HUES6 (cell line): ENCODE data around the gene PRDM16.

Experiments
- H3K27ac ChIP-seq: 2 replicates; pipeline ENCODE4 v1.7.0; 2013; ENCODE audit warnings: low read depth, mild to moderate bottlenecking, low read length, inconsistent platforms
- H3K27me3 ChIP-seq: 2 replicates; pipeline ENCODE4 v1.6.1; 2013; ENCODE audit warnings: low read length; ENCODE audit not compliant: control insufficient read depth, insufficient read depth
- H3K36me3 ChIP-seq: 2 replicates; pipeline ENCODE4 v1.6.1; 2013; ENCODE audit warnings: low read length; ENCODE audit not compliant: control insufficient read depth, insufficient read depth
- H3K4me1 ChIP-seq: 2 replicates; pipeline ENCODE4 v1.6.1; 2013; ENCODE audit warnings: low read length; ENCODE audit not compliant: control insufficient read depth, insufficient read depth
- H3K4me3 ChIP-seq: 2 replicates; pipeline ENCODE4 v1.5.1; 2013; ENCODE audit warnings: low read depth, low read length
- H3K9ac ChIP-seq: one replicate; pipeline ENCODE4 v1.6.1; 2013; ENCODE audit warnings: mild to moderate bottlenecking, low read length
- H3K9me3 ChIP-seq: 2 replicates; pipeline ENCODE4 v1.6.1; 2013; ENCODE audit warnings: low read depth, low read length; ENCODE audit not compliant: control insufficient read depth, insufficient read depth

Gene PRDM16

GRCh38 chr1:3112526-3112925 is 43.5 kb downstream of the PRDM16 start:
- Histone ChIP-seq H3K9ac (no peak overlapping the region), H3K9me3 (peaks cover 10% of the 10 kb centered on the region), H3K27me3 (no peaks in the 10 kb centered on the region; the same call in 1 of the 2 replicates), H3K27ac (no peak overlapping the region), H3K36me3 (no peaks in the 10 kb centered on the region), H3K4me1 (no peaks in the 10 kb centered on the region), H3K4me3 (no peak overlapping the region)

GRCh38 chr1:3113047-3113740 is 44.2 kb downstream of the PRDM16 start:
- Histone ChIP-seq H3K27ac (no peak overlapping the region), H3K4me1 (no peaks in the 10 kb centered on the region), H3K9ac (no peak overlapping the region), H3K36me3 (no peaks in the 10 kb centered on the region), H3K9me3 (peaks cover 4% of the 10 kb centered on the region), H3K27me3 (no peaks in the 10 kb centered on the region; the same call in 1 of the 2 replicates), H3K4me3 (no peak overlapping the region)

- no peak overlapping the region for H3K9ac ChIP-seq
- no peaks in the 10 kb centered on the region for H3K36me3 ChIP-seq
- no peaks in the 10 kb centered on the region for H3K9me3 ChIP-seq
- H3K27me3 ChIP-seq: no peaks in the 10 kb centered on the region; the same call in 1 of the 2 replicates
- no peak overlapping the region for H3K27ac ChIP-seq
- H3K4me3 ChIP-seq: no peak overlapping the region
- H3K4me1 ChIP-seq: no peaks in the 10 kb centered on the region
These were observed 44.7 kb downstream of the PRDM16 start for GRCh38 chr1:3113741-3114056.

GRCh38 chr1:3114131-3114744 is 45.2 kb downstream of the PRDM16 start:
- no peaks in the 10 kb centered on the region for H3K4me1 ChIP-seq
- no peaks in the 10 kb centered on the region; the same call in 1 of the 2 replicates for H3K27me3 ChIP-seq
- H3K27ac ChIP-seq: no peak overlapping the region
- no peaks in the 10 kb centered on the region for H3K9me3 ChIP-seq
- H3K36me3 ChIP-seq: no peaks in the 10 kb centered on the region
- no peak overlapping the region for H3K9ac ChIP-seq
- H3K4me3 ChIP-seq: no peak overlapping the region

GRCh38 chr1:3114846-3115245 is 45.8 kb downstream of the PRDM16 start:
- no peaks in the 10 kb centered on the region for H3K36me3 ChIP-seq
- no peak overlapping the region for H3K27ac ChIP-seq
- H3K9ac ChIP-seq: no peak overlapping the region
- peaks cover 2% of the 10 kb centered on the region; the same call in 1 of the 2 replicates for H3K4me1 ChIP-seq
- H3K27me3 ChIP-seq: no peaks in the 10 kb centered on the region; the same call in 1 of the 2 replicates
- H3K4me3 ChIP-seq: no peak overlapping the region
- H3K9me3 ChIP-seq: no peaks in the 10 kb centered on the region

GRCh38 chr1:3115275-3116149 is 46.5 kb downstream of the PRDM16 start:
- Histone ChIP-seq H3K27me3 (no peaks in the 10 kb centered on the region; the same call in 1 of the 2 replicates), H3K9ac (no peak overlapping the region), H3K27ac (no peak overlapping the region), H3K4me1 (peaks cover 7% of the 10 kb centered on the region; the same call in 1 of the 2 replicates), H3K36me3 (no peaks in the 10 kb centered on the region), H3K4me3 (no peak overlapping the region), H3K9me3 (no peaks in the 10 kb centered on the region)

GRCh38 chr1:3116150-3116510 is 47.1 kb downstream of the PRDM16 start:
- H3K4me3 ChIP-seq: no peak overlapping the region
- H3K36me3 ChIP-seq: no peaks in the 10 kb centered on the region
- H3K4me1 ChIP-seq: peaks cover 7% of the 10 kb centered on the region; the same call in 1 of the 2 replicates
- no peak overlapping the region for H3K27ac ChIP-seq
- no peaks in the 10 kb centered on the region for H3K27me3 ChIP-seq
- no peaks in the 10 kb centered on the region for H3K9me3 ChIP-seq
- H3K9ac ChIP-seq: no peak overlapping the region

GRCh38 chr1:3116560-3116959 is 47.6 kb downstream of the PRDM16 start:
- Histone ChIP-seq H3K9me3 (no peaks in the 10 kb centered on the region), H3K4me1 (peaks cover 7% of the 10 kb centered on the region; the same call in 1 of the 2 replicates), H3K36me3 (no peaks in the 10 kb centered on the region), H3K4me3 (no peak overlapping the region), H3K27me3 (no peaks in the 10 kb centered on the region), H3K9ac (no peak overlapping the region), H3K27ac (no peak overlapping the region)

- Histone ChIP-seq H3K4me3 (no peak overlapping the region), H3K27ac (no peak overlapping the region), H3K9ac (no peak overlapping the region), H3K4me1 (peaks cover 7% of the 10 kb centered on the region; the same call in 1 of the 2 replicates), H3K36me3 (no peaks in the 10 kb centered on the region), H3K9me3 (no peaks in the 10 kb centered on the region), H3K27me3 (no peaks in the 10 kb centered on the region)
These were observed 48.9 kb downstream of the PRDM16 start for GRCh38 chr1:3117879-3118278.

- Histone ChIP-seq H3K4me3 (no peak overlapping the region), H3K9ac (no peak overlapping the region), H3K36me3 (no peaks in the 10 kb centered on the region), H3K9me3 (no peaks in the 10 kb centered on the region), H3K4me1 (peaks cover 7% of the 10 kb centered on the region; the same call in 1 of the 2 replicates), H3K27ac (no peak overlapping the region), H3K27me3 (no peaks in the 10 kb centered on the region)
These were observed 50.1 kb downstream of the PRDM16 start for GRCh38 chr1:3119061-3119460.

- no peaks in the 10 kb centered on the region for H3K27me3 ChIP-seq
These were observed 50.7 kb downstream of the PRDM16 start for GRCh38 chr1:3119725-3120124.

More at GRCh38 chr1:3119725-3120124, 50.7 kb downstream of the PRDM16 start:
- H3K9ac ChIP-seq: no peak overlapping the region
- H3K4me3 ChIP-seq: no peak overlapping the region
- H3K9me3 ChIP-seq: no peaks in the 10 kb centered on the region
- no peaks in the 10 kb centered on the region for H3K36me3 ChIP-seq
- H3K4me1 ChIP-seq: peaks cover 7% of the 10 kb centered on the region; the same call in 1 of the 2 replicates
- peak overlapping the region; percentile 57; the same call in 1 of the 2 replicates for H3K27ac ChIP-seq
